ENCODE measurements around the gene MTUS2.

MTUS2 gene

GRCh38 chr13:29428310-29429181 is 608.4 kb downstream of the MTUS2 start:
- DNase-seq, result no peak

DNA sequence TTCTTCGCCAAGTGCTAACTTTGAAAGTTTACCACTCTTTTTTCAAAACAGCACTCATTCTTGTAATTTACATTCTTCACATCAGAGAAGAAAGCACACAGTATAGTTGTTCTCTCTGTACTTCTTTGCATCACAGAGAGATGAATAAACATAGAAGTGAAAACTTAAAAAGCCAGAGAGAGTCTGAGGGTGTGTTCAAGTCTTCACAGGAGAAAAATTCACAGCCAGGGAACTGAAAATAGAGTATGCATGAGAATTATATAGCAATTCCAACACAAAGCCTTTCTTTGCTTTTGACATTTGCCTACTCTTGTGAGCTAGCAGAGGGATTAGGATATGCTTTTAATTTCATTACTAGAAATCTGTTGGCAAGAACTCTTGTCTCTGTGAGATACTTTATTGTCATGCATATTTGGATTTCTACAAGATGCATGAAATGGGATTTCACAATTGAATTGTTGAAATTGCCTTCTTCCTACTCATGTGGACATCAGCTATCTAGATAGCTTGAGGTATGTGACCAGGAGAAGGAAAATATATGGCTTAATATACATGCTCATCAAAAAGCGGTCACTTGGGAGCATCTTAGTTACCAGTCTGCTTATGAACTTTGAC is 609.3 kb downstream of the MTUS2 start:
- DNase-seq, result no peak

GRCh38 chr13:29434217-29434945 is 614.2 kb downstream of the MTUS2 start:
- DNase-seq, result no peak

DNA sequence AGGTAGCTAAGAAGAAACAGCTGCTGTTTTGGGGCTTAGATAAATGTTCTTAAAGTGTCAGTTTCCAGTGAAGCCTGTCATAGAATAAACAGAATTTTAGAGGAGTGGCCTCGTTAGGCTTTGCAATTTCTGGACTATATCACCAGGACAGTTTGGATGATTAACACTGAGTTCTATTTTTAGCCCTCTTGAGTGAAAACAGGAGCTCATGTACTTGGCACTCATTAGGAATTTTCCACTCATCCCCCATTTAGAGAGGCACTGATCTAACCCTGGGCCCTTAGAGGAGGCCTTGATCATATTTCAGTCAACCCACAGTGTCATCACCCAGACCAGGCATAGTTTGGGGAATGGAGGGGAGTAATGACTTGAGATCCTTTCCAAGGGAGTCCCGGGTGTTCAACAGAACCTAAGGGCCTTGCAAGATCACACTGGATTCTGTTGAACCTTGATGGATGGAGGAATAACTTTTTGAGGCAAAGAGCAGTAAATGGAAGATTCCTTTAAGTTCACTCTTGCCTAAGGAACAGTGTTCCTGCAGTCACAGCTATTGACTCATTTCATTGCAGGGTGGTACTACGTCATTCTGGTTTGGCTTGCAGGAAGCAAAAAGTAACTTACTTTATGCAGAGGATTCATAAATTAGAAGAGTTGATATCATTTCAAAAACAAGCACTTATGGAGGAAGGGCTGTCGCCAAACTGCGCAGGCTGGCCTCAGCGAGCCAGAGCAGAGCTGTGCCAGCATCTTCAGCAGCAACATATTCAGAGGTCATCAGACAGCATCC is 615.2 kb downstream of the MTUS2 start:
- no peak for DNase-seq

DNA sequence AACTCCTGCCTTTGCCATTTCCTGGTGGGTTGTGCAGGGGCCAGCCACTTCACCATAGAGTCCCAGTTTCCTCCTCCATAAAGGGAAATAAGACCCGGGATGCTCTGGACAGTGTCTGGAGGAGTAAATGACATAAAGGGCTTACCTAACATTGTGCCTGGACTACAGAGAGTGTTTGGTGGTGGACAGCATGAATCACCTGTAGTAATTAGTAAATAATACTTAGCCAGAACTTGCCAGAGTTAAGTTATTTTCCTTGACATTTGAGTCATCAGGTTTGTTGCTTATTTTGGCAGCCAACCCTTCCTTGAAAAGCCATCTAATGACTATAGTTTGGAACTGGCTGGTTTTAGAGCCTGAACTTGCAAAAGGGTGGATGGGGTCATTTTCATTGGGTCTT is 616.2 kb downstream of the MTUS2 start:
- no peak for DNase-seq

- DNase-seq, result no peak
These were observed 616.7 kb downstream of the MTUS2 start for GRCh38 chr13:29436721-29437280.

GRCh38 chr13:29438769-29439168 is 618.6 kb downstream of the MTUS2 start:
- no peak for DNase-seq

- no peak for DNase-seq
These were observed 619.7 kb downstream of the MTUS2 start for GRCh38 chr13:29439601-29440388.

GRCh38 chr13:29441306-29441705 is 621.2 kb downstream of the MTUS2 start:
- no peak for DNase-seq

DNA sequence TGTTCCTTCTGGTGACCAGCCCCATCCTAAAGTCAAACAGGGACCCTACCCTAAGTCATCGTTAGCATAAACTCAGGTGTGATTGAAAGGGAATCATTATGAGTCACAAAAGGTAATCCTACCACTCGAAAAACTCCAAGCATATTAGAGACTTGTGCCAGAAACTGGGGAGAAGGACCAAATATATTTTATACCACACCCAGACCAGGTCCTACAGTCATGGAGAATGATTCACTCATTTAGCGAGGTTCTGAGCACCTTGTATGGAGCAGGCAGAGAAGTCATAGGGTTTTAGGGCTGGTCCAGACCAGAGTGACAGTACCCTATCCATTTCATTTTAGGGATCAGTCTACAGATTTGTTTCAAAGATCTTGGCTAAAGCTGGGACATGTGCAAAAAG is 625.9 kb downstream of the MTUS2 start:
- no peak for DNase-seq

GRCh38 chr13:29448174-29448573 is 628.0 kb downstream of the MTUS2 start:
- DNase-seq, result no peak

GRCh38 chr13:29449726-29450125 is 629.6 kb downstream of the MTUS2 start:
- DNase-seq, result no peak

GRCh38 chr13:29451976-29452375 is 631.8 kb downstream of the MTUS2 start:
- DNase-seq, result no peak

GRCh38 chr13:29452773-29453616 is 632.9 kb downstream of the MTUS2 start:
- no peak for DNase-seq

DNA sequence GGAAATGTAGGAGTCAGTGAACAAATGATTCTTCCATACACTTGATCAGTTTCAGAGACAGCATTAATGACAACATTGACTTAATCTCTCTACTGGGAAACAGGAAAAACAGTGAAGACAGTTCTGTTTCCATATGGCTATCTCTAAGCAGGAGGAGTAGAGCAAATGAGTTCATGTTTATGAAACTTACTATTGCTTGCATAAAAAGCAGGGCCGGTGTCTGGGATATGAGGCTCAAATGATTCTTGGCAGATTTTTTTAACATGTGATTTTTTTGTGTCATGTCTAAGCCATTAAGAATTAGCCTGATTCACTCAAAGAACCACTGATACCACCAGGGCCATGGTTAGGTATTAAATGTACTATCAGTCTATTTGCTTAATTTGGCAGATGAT is 633.5 kb downstream of the MTUS2 start:
- DNase-seq, result no peak

DNA sequence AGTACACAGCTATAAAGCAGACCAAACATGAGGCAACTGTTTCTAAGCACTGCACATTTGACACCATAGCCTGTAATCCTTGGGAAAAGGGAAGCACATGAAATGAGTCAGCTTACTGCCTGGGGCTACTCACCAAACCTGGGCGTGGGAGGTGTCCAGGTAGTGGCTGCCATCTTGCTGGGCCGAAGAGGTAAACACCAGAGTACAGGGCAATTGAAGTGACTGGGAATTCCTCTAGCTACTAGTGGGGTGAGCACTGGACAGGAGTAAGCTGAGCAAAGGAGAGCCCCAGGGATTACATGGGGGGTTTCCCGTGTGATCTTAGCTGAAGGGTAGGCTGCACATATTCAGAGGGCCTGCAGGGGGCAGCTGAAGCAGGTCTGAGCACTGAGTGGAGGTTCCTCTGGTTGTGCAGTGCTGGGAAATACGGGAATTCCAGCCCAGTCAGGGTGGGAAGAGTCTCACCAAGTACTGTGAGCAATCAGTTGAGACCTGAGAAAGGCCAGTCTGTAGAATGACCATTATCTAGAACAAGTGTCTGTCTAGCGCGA is 634.9 kb downstream of the MTUS2 start:
- DNase-seq, result no peak

DNA sequence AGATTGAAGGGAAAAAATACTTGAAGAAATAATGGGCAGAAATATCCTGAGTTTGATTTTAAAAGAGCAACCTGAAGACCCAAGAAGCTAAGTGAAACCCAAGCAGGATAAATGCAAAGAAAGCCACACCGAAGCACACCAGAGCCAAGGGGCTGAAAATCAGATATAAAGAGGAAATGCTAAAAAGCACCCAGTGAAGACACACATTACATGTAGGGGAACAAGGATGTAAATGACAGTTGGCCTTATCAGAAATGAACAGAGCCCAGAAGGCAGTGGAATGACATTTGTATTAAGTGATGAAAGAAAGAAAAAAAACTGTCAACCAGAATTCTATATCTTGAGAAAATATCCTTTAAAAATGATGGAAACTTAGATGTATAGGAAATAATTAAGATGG is 636.3 kb downstream of the MTUS2 start:
- no peak for DNase-seq

DNA sequence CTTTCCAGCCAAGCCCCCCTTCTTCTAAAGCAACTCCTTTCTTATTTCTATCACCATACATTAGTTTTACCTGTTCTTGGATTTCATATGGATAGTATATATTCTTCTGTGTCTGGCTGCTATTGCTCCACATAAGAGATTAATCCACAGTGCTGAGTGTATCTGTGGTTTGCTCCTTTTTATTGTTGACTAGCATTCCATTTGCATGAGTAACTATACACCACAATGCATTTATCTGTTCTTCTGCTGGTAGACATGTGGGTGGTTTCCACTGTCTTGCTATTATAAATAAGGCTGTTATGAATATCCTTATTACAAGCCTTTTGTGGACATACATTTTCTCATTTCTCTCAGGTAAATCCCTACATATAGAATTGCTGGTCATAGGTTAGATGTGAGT is 637.2 kb downstream of the MTUS2 start:
- DNase-seq, result no peak

GRCh38 chr13:29458419-29458818 is 638.3 kb downstream of the MTUS2 start:
- DNase-seq, result no peak

- no peak for DNase-seq
These were observed 639.7 kb downstream of the MTUS2 start for GRCh38 chr13:29459813-29460355.

All from activated CD8-positive, alpha-beta memory T cell treated with anti-CD3 and anti-CD28 coated beads for 24 hours (primary cell).